HG02885 (cell line): ENCODE results near the gene ROM1.
A peak's percentile ranks its signal among the peaks of the same experiment; 100 is the strongest.
"Not testable (repeated sequence)": the region's sequence is repeated elsewhere in the genome, so short reads cannot be mapped to it uniquely, and the experiment has no call there.

Experiments
- ATAC-seq: cut with Tn5 transposase; IDR thresholded peaks from one replicate; pipeline ENCODE4 v1.9.1; 2021; ENCODE audit warnings: mild to moderate bottlenecking; ENCODE audit not compliant: unreplicated experiment, poor library complexity

Gene ROM1

GRCh38 chr11:62612366-62613290 is at the start of gene ROM1, which contains the start of gene EML3:
Gene ROM1 (plus strand): TSS chr11:62613257. CDS start chr11:62613282, 25 bp downstream.
Gene EML3 (minus strand): TSS chr11:62612775. CDS start chr11:62612457, 318 bp downstream.
- peak; percentile 80 for ATAC-seq

GRCh38 chr11:62565100-62565802 is 47.8 kb upstream of the ROM1 start:
- no peak for ATAC-seq

- ATAC-seq = no peak
Observed at GRCh38 chr11:62566247-62566646, 46.8 kb upstream of the ROM1 start.

- no peak for ATAC-seq
Observed at GRCh38 chr11:62567018-62567633, 45.9 kb upstream of the ROM1 start.

- ATAC-seq = no peak
Observed at GRCh38 chr11:62569611-62570010, 43.4 kb upstream of the ROM1 start.

GRCh38 chr11:62570903-62571302 is 42.2 kb upstream of the ROM1 start:
- not testable (repeated sequence) for ATAC-seq

- ATAC-seq = not testable (repeated sequence)
Observed at GRCh38 chr11:62571493-62571892, 41.6 kb upstream of the ROM1 start.

GRCh38 chr11:62572431-62572830 is 40.6 kb upstream of the ROM1 start:
- ATAC-seq = no peak

GRCh38 chr11:62573006-62573591 is 40.0 kb upstream of the ROM1 start:
- ATAC-seq = no peak

GRCh38 chr11:62573592-62574362 is 39.3 kb upstream of the ROM1 start, which contains the start of gene EEF1G:
Gene EEF1G (minus strand): TSS chr11:62573891. CDS start chr11:62573842, 49 bp downstream.
- peak; percentile 91 for ATAC-seq

GRCh38 chr11:62574363-62575071 is 38.5 kb upstream of the ROM1 start:
- ATAC-seq = peak; percentile 12

- no peak for ATAC-seq
Observed at GRCh38 chr11:62575156-62575555, 37.9 kb upstream of the ROM1 start.

GRCh38 chr11:62575837-62576236 is 37.2 kb upstream of the ROM1 start:
- ATAC-seq = no peak

- ATAC-seq = no peak
Observed at GRCh38 chr11:62577046-62577714, 35.9 kb upstream of the ROM1 start.

GRCh38 chr11:62578541-62578940 is 34.5 kb upstream of the ROM1 start:
- ATAC-seq = no peak

- no peak for ATAC-seq
Observed at GRCh38 chr11:62579252-62579651, 33.8 kb upstream of the ROM1 start.

- ATAC-seq = no peak
Observed at GRCh38 chr11:62580959-62581715, 31.9 kb upstream of the ROM1 start.

GRCh38 chr11:62581735-62582134 is 31.3 kb upstream of the ROM1 start:
- ATAC-seq = not testable (repeated sequence)
